HCT116 (cell line): ENCODE results near the gene CIART. TPM values are rescaled to one million over a fixed set of nuclear protein-coding genes. Genes with fewer than 3 reads are reported as not detected.

Experiments used
- ATAC-seq: fragments of 200-7000 bp; cut with Tn5 transposase; 2 replicates; pipeline ENCODE4 v1.9.1; 2020; ENCODE audit warnings: mild to moderate bottlenecking, moderate library complexity
- BruUV-seq: library from RNA; stranded (reverse); fragments of 400-500 nt; replicated peaks from 2 replicates; lab custom pipeline; 2021; lab: Mats Ljungman, UMichigan
- CTCF ChIA-PET: fragments of 300-600 bp; sonication (Branson Sonifier 250); formaldehyde crosslinking; loops from one replicate; lab custom pipeline; 2021; ENCODE audit warnings: antibody characterized with exemption; lab: Charles Lee
- POLR2A ChIA-PET: fragments of 300-600, 350-600 bp; sonication (Branson Sonifier 250); formaldehyde crosslinking; loops from one replicate; lab custom pipeline; 2021; ENCODE audit warnings: antibody characterized with exemption; lab: Charles Lee
- RAD21 ChIA-PET, 2 experiments: fragments of 300-600 bp; sonication (Branson Sonifier 250); formaldehyde crosslinking; loops; one replicate each; lab custom pipeline; 2023; ENCODE audit warnings: low total read pairs in 2 of 2; ENCODE audit not compliant: uncharacterized antibody in 2 of 2, unreplicated experiment in 2 of 2, low non-redundant PET in 1 of 2; lab: Charles Lee
- DNase-seq: peaks from one replicate; pipeline ENCODE4 v3.0.0-alpha.2; 2010; ENCODE audit warnings: low read depth, low spot score
- H2AFZ ChIP-seq: fragments of 200-600 bp; shearing (Covaris generic), sonication (generic); 2 replicates; pipeline ENCODE4 v1.6.1; 2017; ENCODE audit warnings: low read depth, mixed run types, mixed read lengths, antibody characterized with exemption, low read length; ENCODE audit not compliant: poor library complexity, severe bottlenecking
- H3K27ac ChIP-seq: 2 replicates; pipeline ENCODE4 v1.5.1; 2012; ENCODE audit warnings: low read depth, low read length
- H3K27me3 ChIP-seq: fragments of 200-600 bp; sonication (generic); 2 replicates; pipeline ENCODE4 v1.6.1; 2016; ENCODE audit warnings: mixed run types, low read length, mixed read lengths; ENCODE audit not compliant: insufficient read depth
- H3K36me3 ChIP-seq, 2 experiments: fragments of 200-500 bp in 1 of 2; fragments of 200-600 bp in 1 of 2; sonication (Bioruptor generic) in 1 of 2; sonication (generic) in 1 of 2; 2 replicates each; pipeline versions ENCODE4 v1.5.1 to v1.6.1; 2014 to 2016; ENCODE audit warnings: low read length in 2 of 2, inconsistent platforms in 1 of 2, mixed read lengths in 1 of 2, mixed run types in 1 of 2; ENCODE audit not compliant: insufficient read depth in 2 of 2, control insufficient read depth in 1 of 2
- H3K4me1 ChIP-seq, 2 experiments: fragments of 200-600 bp in 1 of 2; sonication (generic) in 1 of 2; 2 replicates each; pipeline versions ENCODE4 v1.5.1 to v1.6.1; 2012 to 2017; ENCODE audit warnings: low read length in 2 of 2, inconsistent platforms in 1 of 2, mild to moderate bottlenecking in 1 of 2, mixed read lengths in 1 of 2, mixed run types in 1 of 2, moderate library complexity in 1 of 2; ENCODE audit not compliant: insufficient read depth in 2 of 2, control insufficient read depth in 1 of 2
- H3K4me2 ChIP-seq: fragments of 200-600 bp; sonication (generic); 2 replicates; pipeline ENCODE4 v1.6.1; 2017; ENCODE audit warnings: mixed run types, low read length, mixed read lengths
- H3K4me3 ChIP-seq, 2 experiments: fragments of 200-600 bp in 1 of 2; sonication (generic) in 1 of 2; replicated peaks in 1 of 2; 2 replicates each; pipeline ENCODE4 v1.5.1; 2011 to 2016; ENCODE audit warnings: low read length in 2 of 2, control low read depth in 1 of 2, low read depth in 1 of 2, mild to moderate bottlenecking in 1 of 2, mixed read lengths in 1 of 2, mixed run types in 1 of 2
- H3K79me2 ChIP-seq: fragments of 200-600 bp; sonication (generic); 2 replicates; pipeline ENCODE4 v1.6.1; 2017; ENCODE audit warnings: mild to moderate bottlenecking, mixed run types, low read length, moderate library complexity, mixed read lengths; ENCODE audit not compliant: insufficient read depth
- H3K9ac ChIP-seq: fragments of 200-600 bp; sonication (generic); 2 replicates; pipeline ENCODE4 v1.6.1; 2016; ENCODE audit warnings: low read length, mixed read lengths
- H3K9me2 ChIP-seq: fragments of 200-600 bp; sonication (generic), shearing (Covaris generic); 2 replicates; pipeline ENCODE4 v1.6.1; 2017; ENCODE audit warnings: mixed run types, mild to moderate bottlenecking, moderate library complexity; ENCODE audit not compliant: insufficient read depth
- H3K9me3 ChIP-seq, 2 experiments: fragments of 200-500 bp in 1 of 2; fragments of 200-600 bp in 1 of 2; sonication (Bioruptor generic) in 1 of 2; sonication (generic) in 1 of 2; 2 replicates each; pipeline ENCODE4 v1.6.1; 2014 to 2017; ENCODE audit warnings: low read length in 2 of 2, mixed read lengths in 2 of 2, inconsistent platforms in 1 of 2, low read depth in 1 of 2, mild to moderate bottlenecking in 1 of 2, mixed run types in 1 of 2, moderate library complexity in 1 of 2; ENCODE audit not compliant: control insufficient read depth in 1 of 2, insufficient read depth in 1 of 2
- H4K20me1 ChIP-seq: fragments of 200-600 bp; sonication (generic), shearing (Covaris generic); 2 replicates; pipeline ENCODE4 v1.6.1; 2017; ENCODE audit warnings: mixed run types, mild to moderate bottlenecking, moderate library complexity; ENCODE audit not compliant: insufficient read depth
- CBX3 ChIP-seq: IDR thresholded peaks from 2 replicates; pipeline ENCODE4 v1.6.1; 2012; ENCODE audit warnings: low read depth
- EZH2 ChIP-seq: fragments of 200-600 bp; sonication (generic); IDR thresholded peaks from 2 replicates; pipeline ENCODE4 v1.6.1; 2017; ENCODE audit warnings: antibody characterized with exemption, mixed run types
- EZH2phosphoT487 ChIP-seq: fragments of 200-600 bp; IDR thresholded peaks from 2 replicates; pipeline ENCODE4 v1.6.1; 2018; ENCODE audit warnings: antibody characterized with exemption, borderline replicate concordance
- FOSL1 ChIP-seq: IDR thresholded peaks from 2 replicates; pipeline ENCODE4 v1.6.1; 2012; ENCODE audit warnings: low read depth
- JUND ChIP-seq: IDR thresholded peaks from 2 replicates; pipeline ENCODE4 v1.6.1; 2012
- POLR2A ChIP-seq: IDR thresholded peaks from 2 replicates; pipeline ENCODE4 v1.7.0; 2011; ENCODE audit warnings: borderline replicate concordance; ENCODE audit not compliant: insufficient read depth, insufficient read length; ENCODE audit errors: extremely low read depth
- POLR2AphosphoS5 ChIP-seq: IDR thresholded peaks from 2 replicates; pipeline ENCODE4 v1.6.1; 2011; ENCODE audit warnings: mild to moderate bottlenecking, low read depth, low read length, moderate library complexity
- RAD21 ChIP-seq: IDR thresholded peaks from 2 replicates; pipeline ENCODE4 v1.6.1; 2012; ENCODE audit warnings: low read depth, mild to moderate bottlenecking
- SIN3A ChIP-seq: IDR thresholded peaks from 2 replicates; pipeline ENCODE4 v1.6.1; 2012; ENCODE audit warnings: low read depth
- SP1 ChIP-seq: IDR thresholded peaks from 2 replicates; pipeline ENCODE4 v1.6.1; 2012; ENCODE audit warnings: low read depth
- SRF ChIP-seq: IDR thresholded peaks from 2 replicates; pipeline ENCODE4 v1.6.1; 2012; ENCODE audit warnings: low read depth
- TCF7L2 ChIP-seq: IDR thresholded peaks from 2 replicates; pipeline ENCODE4 v1.7.0; 2011; ENCODE audit warnings: borderline replicate concordance, inconsistent platforms; ENCODE audit not compliant: insufficient read depth, insufficient read length; ENCODE audit errors: extremely low read depth
- YY1 ChIP-seq: IDR thresholded peaks from 2 replicates; pipeline ENCODE4 v1.6.1; 2011; ENCODE audit warnings: low read length, low read depth, moderate library complexity, mild to moderate bottlenecking; ENCODE audit not compliant: insufficient replicate concordance; ENCODE audit errors: extremely low read depth
- ZFX ChIP-seq: fragments of 450-650 bp; IDR thresholded peaks from 2 replicates; pipeline ENCODE4 v1.6.1; 2017
- ZNF274 ChIP-seq: fragments of 200-500 bp; sonication (Bioruptor generic); IDR thresholded peaks from 2 replicates; pipeline ENCODE4 v1.6.1; 2014; ENCODE audit warnings: mild to moderate bottlenecking, low read depth, low read length, inconsistent platforms
- intact Hi-C: fragments of 100-400 bp; cut with micrococcal nuclease; formaldehyde crosslinking; loops from 2 replicates; pipeline ENCODE4 v1.10.0; 2022
- total RNA-seq: library from RNA; stranded (reverse); gene quantifications from one replicate; pipeline ENCODE4 v1.2.1, GENCODE V29; 2021; ENCODE audit not compliant: unreplicated experiment
- TF ChIP-seq, protein P1 (sequence below), 3 experiments: fragments of 200-600 bp in 1 of 3; sonication (generic) in 1 of 3; IDR thresholded peaks in 2 of 3; conservative IDR thresholded peaks in 1 of 3; 2 replicates each; pipeline ENCODE4 v1.5.1; 2012 to 2017; ENCODE audit warnings: low read depth in 2 of 3, low read length in 2 of 3, antibody characterized with exemption in 1 of 3, borderline replicate concordance in 1 of 3, control low read depth in 1 of 3, mild to moderate bottlenecking in 1 of 3, mixed read lengths in 1 of 3, mixed run types in 1 of 3, moderate library complexity in 1 of 3; ENCODE audit not compliant: insufficient read depth in 1 of 3
- TF ChIP-seq, protein P2 (sequence below): IDR thresholded peaks from 2 replicates; pipeline ENCODE4 v1.6.1; 2012; ENCODE audit warnings: low read depth
- TF ChIP-seq, protein P3 (sequence below): IDR thresholded peaks from 2 replicates; pipeline ENCODE4 v1.6.1; 2012
- TF ChIP-seq, protein P4 (sequence below): IDR thresholded peaks from 2 replicates; pipeline ENCODE4 v1.6.1; 2012

Gene CIART
- total RNA-seq, 1 experiment from 2014 or later = 0.22 TPM

DNA sequence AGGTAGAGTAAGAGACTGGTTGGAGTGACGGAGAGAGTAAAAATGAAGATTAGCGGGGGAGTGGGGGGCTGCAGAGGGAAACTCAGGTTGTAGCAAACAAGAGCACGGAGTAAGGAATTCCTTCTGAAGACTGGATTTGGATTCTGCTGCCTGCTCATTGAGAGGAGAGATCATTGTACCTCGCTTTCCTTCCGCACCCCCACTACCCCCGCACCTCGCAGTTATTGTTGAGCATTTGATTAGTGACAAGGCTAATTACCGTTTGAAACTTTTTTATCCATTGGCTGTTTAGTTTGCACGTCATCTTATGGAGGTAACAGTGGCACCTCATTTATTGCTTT, 39.4 kb downstream of the CIART start:
- Histone ChIP-seq H2AFZ (no peak overlapping the region), H4K20me1 (no peaks in the 10 kb centered on the region), H3K79me2 (peaks cover 54% of the 10 kb centered on the region), H3K4me2 (peak overlapping the region; percentile 73), H3K9me2 (no peaks in the 10 kb centered on the region), H3K4me3 (peak overlapping the region; percentile 79 to 92), H3K36me3 (peaks cover 20 to 22% of the 10 kb centered on the region in 2 experiments), H3K27ac (peak overlapping the region; percentile 49), H3K9me3 (no peaks in the 10 kb centered on the region), H3K27me3 (no peaks in the 10 kb centered on the region), H3K4me1 (peaks cover 4 to 11% of the 10 kb centered on the region in 2 experiments; a peak in 3 of 4 replicates), H3K9ac (peak overlapping the region; percentile 82)
- ChIA-PET POLR2A (no interaction called here), CTCF (no interaction called here), RAD21 (no interaction called here)
- intact Hi-C loops = loop anchor here (5.0 kb wide), 1 partner anchor 64 kb away; the partner anchor contains the start of gene CA14
- DNase-seq = no peak
- TSS peak; percentile 88 for BruUV-seq
- ATAC-seq = no peak; the same call in 1 of the 2 replicates
- TF ChIP-seq, protein P1, sequence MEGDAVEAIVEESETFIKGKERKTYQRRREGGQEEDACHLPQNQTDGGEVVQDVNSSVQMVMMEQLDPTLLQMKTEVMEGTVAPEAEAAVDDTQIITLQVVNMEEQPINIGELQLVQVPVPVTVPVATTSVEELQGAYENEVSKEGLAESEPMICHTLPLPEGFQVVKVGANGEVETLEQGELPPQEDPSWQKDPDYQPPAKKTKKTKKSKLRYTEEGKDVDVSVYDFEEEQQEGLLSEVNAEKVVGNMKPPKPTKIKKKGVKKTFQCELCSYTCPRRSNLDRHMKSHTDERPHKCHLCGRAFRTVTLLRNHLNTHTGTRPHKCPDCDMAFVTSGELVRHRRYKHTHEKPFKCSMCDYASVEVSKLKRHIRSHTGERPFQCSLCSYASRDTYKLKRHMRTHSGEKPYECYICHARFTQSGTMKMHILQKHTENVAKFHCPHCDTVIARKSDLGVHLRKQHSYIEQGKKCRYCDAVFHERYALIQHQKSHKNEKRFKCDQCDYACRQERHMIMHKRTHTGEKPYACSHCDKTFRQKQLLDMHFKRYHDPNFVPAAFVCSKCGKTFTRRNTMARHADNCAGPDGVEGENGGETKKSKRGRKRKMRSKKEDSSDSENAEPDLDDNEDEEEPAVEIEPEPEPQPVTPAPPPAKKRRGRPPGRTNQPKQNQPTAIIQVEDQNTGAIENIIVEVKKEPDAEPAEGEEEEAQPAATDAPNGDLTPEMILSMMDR (IDR thresholded peaks at IDR 0.05 in 2 of 3, conservative IDR thresholded peaks at IDR 0.05 in 1 of 3; ENCODE audit: borderline replicate concordance in 1 of 3, insufficient read depth in 1 of 3, low read depth in 2 of 3, low read length in 2 of 3) = no peak
- TF ChIP-seq POLR2A (no peak), TCF7L2 (no peak), SIN3A (no peak), JUND (no peak), CBX3 (no peak), SP1 (no peak), POLR2AphosphoS5 (no peak), EZH2 (no peak), FOSL1 (no peak), ZFX (no peak), SRF (no peak), ZNF274 (no peak), EZH2phosphoT487 (no peak), YY1 (no peak), RAD21 (no peak)
- TF ChIP-seq, protein P2, sequence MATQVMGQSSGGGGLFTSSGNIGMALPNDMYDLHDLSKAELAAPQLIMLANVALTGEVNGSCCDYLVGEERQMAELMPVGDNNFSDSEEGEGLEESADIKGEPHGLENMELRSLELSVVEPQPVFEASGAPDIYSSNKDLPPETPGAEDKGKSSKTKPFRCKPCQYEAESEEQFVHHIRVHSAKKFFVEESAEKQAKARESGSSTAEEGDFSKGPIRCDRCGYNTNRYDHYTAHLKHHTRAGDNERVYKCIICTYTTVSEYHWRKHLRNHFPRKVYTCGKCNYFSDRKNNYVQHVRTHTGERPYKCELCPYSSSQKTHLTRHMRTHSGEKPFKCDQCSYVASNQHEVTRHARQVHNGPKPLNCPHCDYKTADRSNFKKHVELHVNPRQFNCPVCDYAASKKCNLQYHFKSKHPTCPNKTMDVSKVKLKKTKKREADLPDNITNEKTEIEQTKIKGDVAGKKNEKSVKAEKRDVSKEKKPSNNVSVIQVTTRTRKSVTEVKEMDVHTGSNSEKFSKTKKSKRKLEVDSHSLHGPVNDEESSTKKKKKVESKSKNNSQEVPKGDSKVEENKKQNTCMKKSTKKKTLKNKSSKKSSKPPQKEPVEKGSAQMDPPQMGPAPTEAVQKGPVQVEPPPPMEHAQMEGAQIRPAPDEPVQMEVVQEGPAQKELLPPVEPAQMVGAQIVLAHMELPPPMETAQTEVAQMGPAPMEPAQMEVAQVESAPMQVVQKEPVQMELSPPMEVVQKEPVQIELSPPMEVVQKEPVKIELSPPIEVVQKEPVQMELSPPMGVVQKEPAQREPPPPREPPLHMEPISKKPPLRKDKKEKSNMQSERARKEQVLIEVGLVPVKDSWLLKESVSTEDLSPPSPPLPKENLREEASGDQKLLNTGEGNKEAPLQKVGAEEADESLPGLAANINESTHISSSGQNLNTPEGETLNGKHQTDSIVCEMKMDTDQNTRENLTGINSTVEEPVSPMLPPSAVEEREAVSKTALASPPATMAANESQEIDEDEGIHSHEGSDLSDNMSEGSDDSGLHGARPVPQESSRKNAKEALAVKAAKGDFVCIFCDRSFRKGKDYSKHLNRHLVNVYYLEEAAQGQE = no peak
- TF ChIP-seq, protein P3, sequence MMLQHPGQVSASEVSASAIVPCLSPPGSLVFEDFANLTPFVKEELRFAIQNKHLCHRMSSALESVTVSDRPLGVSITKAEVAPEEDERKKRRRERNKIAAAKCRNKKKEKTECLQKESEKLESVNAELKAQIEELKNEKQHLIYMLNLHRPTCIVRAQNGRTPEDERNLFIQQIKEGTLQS = no peak
- TF ChIP-seq, protein P4, sequence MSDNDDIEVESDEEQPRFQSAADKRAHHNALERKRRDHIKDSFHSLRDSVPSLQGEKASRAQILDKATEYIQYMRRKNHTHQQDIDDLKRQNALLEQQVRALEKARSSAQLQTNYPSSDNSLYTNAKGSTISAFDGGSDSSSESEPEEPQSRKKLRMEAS = no peak
